ENCODE measurements around the gene CSE1L.
"Not testable (repeated sequence)": the region's sequence is repeated elsewhere in the genome, so short reads cannot be mapped to it uniquely, and the experiment has no call there.

Gene CSE1L

GRCh38 chr20:49052334-49052733, 6.2 kb downstream of the CSE1L start:
- no peak overlapping the region for H3K4me3 ChIP-seq
- H3K27ac ChIP-seq, result no peak overlapping the region

GRCh38 chr20:49054056-49054643, 8.0 kb downstream of the CSE1L start:
- no peak overlapping the region for H3K27ac ChIP-seq

GRCh38 chr20:49063279-49063678, 17.2 kb downstream of the CSE1L start:
- no peak overlapping the region for H3K4me3 ChIP-seq
- no peak overlapping the region for H3K27ac ChIP-seq

More at GRCh38 chr20:49054056-49054643, 8.0 kb downstream of the CSE1L start:
- H3K4me3 ChIP-seq, result no peak overlapping the region

GRCh38 chr20:49074521-49074920, 28.4 kb downstream of the CSE1L start:
- no peak overlapping the region for H3K4me3 ChIP-seq
- H3K27ac ChIP-seq, result no peak overlapping the region

- H3K4me3 ChIP-seq, result no peak overlapping the region
- H3K27ac ChIP-seq, result no peak overlapping the region
These were observed 32.2 kb downstream of the CSE1L start for GRCh38 chr20:49078310-49078709.

GRCh38 chr20:49082295-49082694, 36.2 kb downstream of the CSE1L start:
- H3K27ac ChIP-seq, H3K4me3 ChIP-seq: not testable (repeated sequence)

GRCh38 chr20:49091104-49091503, 45.0 kb downstream of the CSE1L start:
- Histone ChIP-seq H3K27ac (no peak overlapping the region), H3K4me3 (no peak overlapping the region)

- H3K27ac ChIP-seq, result no peak overlapping the region
- H3K4me3 ChIP-seq, result no peak overlapping the region
These were observed 45.6 kb downstream of the CSE1L start for GRCh38 chr20:49091762-49092161.

- Histone ChIP-seq H3K4me3 (no peak overlapping the region), H3K27ac (no peak overlapping the region)
These were observed 50.2 kb downstream of the CSE1L start for GRCh38 chr20:49096203-49096730.

- H3K27ac ChIP-seq, result no peak overlapping the region
- no peak overlapping the region for H3K4me3 ChIP-seq
These were observed 51.0 kb downstream of the CSE1L start for GRCh38 chr20:49097159-49097558.

GRCh38 chr20:49098136-49098535, 52.0 kb downstream of the CSE1L start:
- no peak overlapping the region for H3K4me3 ChIP-seq

GRCh38 chr20:49099011-49099410, 52.9 kb downstream of the CSE1L start:
- no peak overlapping the region for H3K4me3 ChIP-seq
- H3K27ac ChIP-seq, result no peak overlapping the region

More at GRCh38 chr20:49098136-49098535, 52.0 kb downstream of the CSE1L start:
- no peak overlapping the region for H3K27ac ChIP-seq

GRCh38 chr20:49100292-49100691, 54.2 kb downstream of the CSE1L start:
- not testable (repeated sequence) for H3K4me3 ChIP-seq
- H3K27ac ChIP-seq, result peak overlapping the region in 1 of 21 experiments; percentile 55

- peak overlapping the region in 1 of 21 experiments; percentile 55 for H3K27ac ChIP-seq
- no peak overlapping the region for H3K4me3 ChIP-seq
These were observed 54.9 kb downstream of the CSE1L start for GRCh38 chr20:49100972-49101371.

- Histone ChIP-seq H3K27ac (no peak overlapping the region), H3K4me3 (no peak overlapping the region)
These were observed 56.9 kb downstream of the CSE1L start for GRCh38 chr20:49103019-49103418.

GRCh38 chr20:49103647-49104364, 57.7 kb downstream of the CSE1L start:
- Histone ChIP-seq H3K27ac (no peak overlapping the region), H3K4me3 (no peak overlapping the region)

GRCh38 chr20:49104365-49104648, 58.2 kb downstream of the CSE1L start:
- Histone ChIP-seq H3K27ac (no peak overlapping the region), H3K4me3 (no peak overlapping the region)

- H3K27ac ChIP-seq, result not testable (repeated sequence)
These were observed 59.0 kb downstream of the CSE1L start for GRCh38 chr20:49104979-49105547.

GRCh38 chr20:49106328-49106727, 60.2 kb downstream of the CSE1L start:
- H3K27ac ChIP-seq, result no peak overlapping the region
- no peak overlapping the region for H3K4me3 ChIP-seq

More at GRCh38 chr20:49104979-49105547, 59.0 kb downstream of the CSE1L start:
- not testable (repeated sequence) for H3K4me3 ChIP-seq

GRCh38 chr20:49110767-49111694, 64.9 kb downstream of the CSE1L start:
- no peak overlapping the region for H3K4me3 ChIP-seq
- H3K27ac ChIP-seq, result no peak overlapping the region

Measured in skin epidermis (tissue), 12 donors.